Hypothalamus (tissue), 51 donors: ENCODE measurements around the gene CYP2C18.
"Not testable (repeated sequence)": the region's sequence is repeated elsewhere in the genome, so short reads cannot be mapped to it uniquely, and the experiment has no call there.

Experiments
- DNase-seq, 51 donors: peaks; one replicate each; lab custom pipeline; 2025; lab: John Stamatoyannopoulos, UW

Gene CYP2C18

DNA sequence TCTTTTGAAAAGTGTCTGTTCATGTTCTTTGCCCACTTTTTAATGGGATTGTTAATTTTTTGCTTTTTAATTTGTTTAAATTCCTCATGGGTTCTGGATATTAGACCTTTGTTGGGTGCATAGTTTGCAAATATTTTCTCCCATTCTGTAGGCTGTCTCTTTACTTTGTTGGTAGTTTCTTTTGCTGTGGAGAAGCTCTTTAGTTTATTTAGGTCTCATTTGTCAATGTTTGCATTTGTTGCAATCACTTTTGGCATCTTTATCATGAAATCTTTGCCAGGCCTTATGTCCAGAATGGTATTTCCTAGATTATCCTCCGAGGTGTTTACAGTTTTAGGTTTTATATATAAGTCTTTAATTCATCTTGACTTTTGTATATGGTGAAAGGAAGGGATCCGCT is 55.1 kb downstream of the CYP2C18 start:
- no peak for DNase-seq

DNA sequence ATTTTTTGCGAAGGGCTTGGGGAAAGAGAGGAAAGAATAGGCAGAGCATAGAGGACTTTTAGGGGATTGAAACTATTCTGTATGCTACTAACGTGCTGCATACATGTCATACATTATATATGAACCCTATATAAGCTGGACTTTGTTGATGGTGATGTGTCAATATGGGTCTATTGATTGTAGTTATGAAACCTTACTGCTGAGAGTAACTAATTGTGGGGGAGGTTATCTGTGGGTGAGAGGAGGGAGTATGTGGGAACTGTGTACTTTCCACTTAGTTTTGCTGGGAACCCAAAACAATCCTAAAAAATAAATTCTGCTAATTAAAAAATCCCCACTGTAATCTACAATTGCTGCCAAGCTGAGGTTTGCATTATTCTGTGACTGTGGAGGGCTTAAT is 63.6 kb downstream of the CYP2C18 start:
- DNase-seq, result no peak

DNA sequence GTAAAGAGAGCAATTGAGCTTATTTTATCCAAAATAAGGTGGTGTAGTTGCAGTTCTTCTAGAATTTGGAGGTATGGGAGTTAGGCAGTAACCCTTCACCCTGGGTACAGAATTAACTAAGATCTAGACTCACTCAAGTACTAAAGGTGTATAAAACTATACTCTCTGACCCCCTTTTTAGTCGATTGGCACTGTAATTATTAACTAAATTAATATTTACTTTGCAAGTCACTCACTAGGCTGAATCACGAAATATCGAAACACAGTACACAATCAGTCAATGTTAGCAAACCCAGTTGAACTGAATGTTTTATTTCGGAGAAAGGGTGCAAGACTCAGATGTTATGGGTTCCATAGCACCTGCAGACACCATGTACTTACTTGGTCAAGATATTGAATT is 64.3 kb downstream of the CYP2C18 start:
- DNase-seq, result no peak

DNA sequence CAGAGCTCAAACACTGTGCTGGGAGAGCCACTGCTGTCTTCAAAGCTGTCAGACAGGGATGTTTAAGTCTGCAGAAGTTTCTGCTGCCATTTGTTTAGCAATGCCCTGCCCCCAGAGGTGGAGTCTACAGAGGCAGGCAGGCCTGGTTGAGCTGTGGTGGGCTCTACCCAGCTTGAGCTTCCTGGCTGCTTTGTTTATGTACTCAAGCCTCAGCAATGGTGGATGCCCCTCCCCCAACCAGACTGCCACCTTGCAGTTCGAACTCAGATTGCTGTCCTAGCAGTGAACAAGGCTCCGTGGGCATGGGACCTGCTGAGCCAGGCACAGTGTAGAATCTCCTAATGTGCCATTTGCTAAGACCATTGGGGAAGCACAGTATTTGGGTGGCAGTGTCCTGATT is 74.4 kb downstream of the CYP2C18 start:
- no peak for DNase-seq

DNA sequence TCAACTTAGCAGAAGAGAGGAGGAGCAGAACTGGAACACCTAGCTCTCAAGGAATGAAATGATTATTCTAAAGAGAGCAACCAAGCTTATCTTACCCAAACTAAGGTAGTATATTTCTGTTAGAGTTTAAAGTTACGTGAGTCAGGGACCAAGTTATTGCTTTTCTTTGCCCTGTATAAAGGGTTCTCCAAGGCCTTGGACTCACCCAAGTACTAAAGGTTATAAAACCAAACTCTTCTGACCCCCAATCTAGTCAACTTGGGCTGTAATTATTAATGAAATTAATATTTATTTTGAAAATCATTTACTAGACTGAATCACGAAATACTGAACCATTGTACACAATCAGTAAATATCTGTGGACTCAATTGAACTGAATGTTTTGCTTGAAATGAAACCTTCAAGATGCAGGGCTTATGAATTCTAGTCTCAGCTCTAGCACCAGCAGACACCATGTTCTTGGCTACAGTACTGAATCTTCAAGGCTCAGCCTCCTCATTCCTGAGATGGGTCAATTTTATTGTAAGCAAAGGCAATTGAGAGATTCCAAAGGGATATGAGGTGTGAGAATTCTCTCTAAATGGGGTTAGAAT is 77.2 kb downstream of the CYP2C18 start:
- DNase-seq, result no peak

DNA sequence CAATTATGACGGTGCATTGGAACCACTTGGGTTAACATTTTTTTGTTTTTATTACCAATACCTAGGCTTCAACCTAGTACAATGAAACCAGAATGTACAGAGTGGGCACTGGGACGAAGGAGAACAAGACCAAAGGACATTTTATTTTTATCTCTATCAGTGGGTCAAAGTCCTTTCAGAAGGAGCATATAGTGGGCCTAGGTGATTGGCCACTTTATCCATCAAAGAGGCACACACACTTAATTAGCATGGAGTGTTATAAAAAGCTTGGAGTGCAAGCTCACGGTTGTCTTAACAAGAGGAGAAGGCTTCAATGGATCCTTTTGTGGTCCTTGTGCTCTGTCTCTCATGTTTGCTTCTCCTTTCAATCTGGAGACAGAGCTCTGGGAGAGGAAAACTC is 78.9 kb downstream of the CYP2C18 start, which contains the start of gene CYP2C19:
TSS of gene CYP2C19 (plus strand) at position 289 of the 400 bp plus-strand sequence. CDS start at position 314, 25 bp downstream.
- no peak for DNase-seq

DNA sequence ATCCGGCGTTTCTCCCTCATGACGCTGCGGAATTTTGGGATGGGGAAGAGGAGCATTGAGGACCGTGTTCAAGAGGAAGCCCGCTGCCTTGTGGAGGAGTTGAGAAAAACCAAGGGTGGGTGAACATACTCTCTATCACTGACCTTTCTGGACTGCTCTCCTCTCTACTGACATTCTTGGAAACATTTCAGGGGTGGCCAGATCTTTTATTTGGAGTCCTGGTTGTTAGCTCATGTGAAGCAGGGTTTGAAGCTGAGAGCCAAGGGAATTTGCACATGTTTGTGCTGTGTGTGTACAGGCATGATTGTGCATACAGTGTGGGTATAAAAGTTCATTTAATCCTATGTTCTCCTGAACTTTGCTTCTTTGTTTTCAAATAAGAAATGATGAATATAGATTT is 91.9 kb downstream of the CYP2C18 start:
- not testable (repeated sequence) for DNase-seq

DNA sequence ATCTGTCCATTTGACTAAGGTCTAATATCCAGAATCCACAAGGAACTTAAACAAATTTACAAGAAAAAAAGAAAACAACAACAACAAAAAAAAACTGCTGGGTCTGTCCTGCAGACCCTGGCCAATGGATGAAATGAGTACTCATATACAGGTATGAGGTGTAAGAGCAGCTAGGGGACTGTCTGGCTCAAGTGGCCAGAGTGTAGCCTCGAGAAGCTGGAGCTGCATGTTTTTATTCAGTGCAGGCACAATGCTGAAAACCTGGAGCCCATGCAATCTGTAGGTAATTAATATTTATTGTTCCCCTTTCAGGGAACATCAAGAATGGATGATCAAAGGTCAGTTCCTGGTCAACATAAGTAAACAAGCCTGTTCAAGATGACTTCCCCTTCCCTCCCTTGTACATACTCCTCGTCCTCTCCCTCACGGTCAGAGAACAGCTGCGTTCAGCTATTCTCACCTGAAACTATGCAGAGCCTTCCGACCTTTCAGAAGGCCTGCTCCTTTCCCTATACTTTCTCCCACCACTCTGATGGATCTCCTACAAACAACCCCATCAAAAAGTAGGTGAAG is 94.4 kb downstream of the CYP2C18 start:
- DNase-seq, result no peak

DNA sequence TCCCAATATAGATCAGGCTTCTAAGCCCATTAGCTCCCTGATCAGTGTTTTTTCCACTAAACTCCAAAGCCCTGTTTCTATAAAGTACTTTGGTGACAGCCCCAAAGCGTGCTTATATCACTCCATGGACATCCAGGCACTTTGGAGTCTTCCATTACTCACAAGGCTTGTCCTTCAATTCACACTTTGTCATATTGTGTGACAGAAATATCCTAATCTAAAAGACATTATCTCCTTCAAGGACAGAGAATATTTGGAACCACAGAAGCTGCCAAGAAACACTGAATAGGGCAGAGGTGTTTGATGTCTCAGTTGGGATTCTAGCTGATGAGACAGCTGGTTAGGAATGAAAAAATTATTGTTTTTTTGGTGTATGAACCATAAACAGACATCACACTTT is 97.3 kb downstream of the CYP2C18 start:
- no peak for DNase-seq

DNA sequence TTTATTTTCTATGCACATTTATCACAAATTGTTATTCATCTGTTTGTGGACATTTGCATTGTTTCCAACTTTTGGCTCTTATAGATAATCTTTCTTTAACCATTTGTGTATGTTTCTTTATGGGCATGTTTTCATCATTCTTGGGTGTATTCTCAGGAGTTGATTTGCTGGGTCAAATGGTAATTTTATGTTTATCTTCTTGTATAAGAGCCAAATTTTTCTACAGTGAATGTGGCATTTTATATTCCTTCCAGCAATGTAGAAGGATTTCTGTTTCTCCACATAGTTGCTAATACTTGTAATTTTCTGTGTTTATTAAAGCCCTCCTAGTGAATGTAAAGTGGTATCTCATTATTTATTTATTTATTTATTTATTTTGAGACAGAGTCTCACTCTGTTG is 100.7 kb downstream of the CYP2C18 start:
- DNase-seq, result no peak

DNA sequence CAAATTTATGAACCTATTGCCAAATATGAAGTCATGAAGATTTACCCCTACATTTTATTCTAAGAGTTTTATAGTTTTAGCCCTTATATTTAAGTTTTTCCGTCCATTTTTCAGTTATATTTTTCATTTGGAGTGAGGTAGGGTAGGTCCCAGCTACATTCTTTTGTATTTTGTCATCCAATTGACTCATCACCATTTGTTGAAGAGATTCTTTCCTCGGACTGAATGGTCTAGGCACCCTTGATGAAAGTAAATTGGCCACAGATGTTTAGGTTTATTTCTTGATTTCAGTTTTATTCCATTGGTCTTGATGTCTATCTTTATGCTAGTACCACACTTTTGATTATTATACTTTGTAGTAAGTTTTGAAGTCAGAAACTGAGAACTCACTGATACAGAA is 101.7 kb downstream of the CYP2C18 start:
- no peak for DNase-seq
